Activated B cell treated with CpG ODN at 0.5 μM for 24 hours (primary cell): ENCODE data around the gene TRMT1L. TPM values are rescaled to one million over a fixed set of nuclear protein-coding genes. Genes with fewer than 3 reads are reported as not detected.

Source experiments
- ATAC-seq: fragments of 200-7000 bp; cut with Tn5 transposase; one replicate; pipeline ENCODE4 v1.10.0; 2021; ENCODE audit warnings: low read depth, mild to moderate bottlenecking, moderate library complexity
- CTCF ChIA-PET: fragments of 350-600 bp; sonication (Branson Sonifier 250); formaldehyde crosslinking; loops from one replicate; lab custom pipeline; 2021; ENCODE audit warnings: antibody characterized with exemption; lab: Charles Lee
- POLR2A ChIA-PET: fragments of 350-600 bp; sonication (Branson Sonifier 250); formaldehyde crosslinking; loops from one replicate; lab custom pipeline; 2021; ENCODE audit warnings: antibody characterized with exemption; lab: Charles Lee
- DNase-seq: peaks from one replicate; pipeline ENCODE4 v3.0.0; 2022
- H3K27ac Mint-ChIP-seq: one replicate; pipeline ENCODE4 v1.8.0; 2020; ENCODE audit warnings: mixed read lengths
- H3K27me3 Mint-ChIP-seq: one replicate; pipeline ENCODE4 v1.8.0; 2021; ENCODE audit warnings: mixed read lengths
- H3K36me3 Mint-ChIP-seq: one replicate; pipeline ENCODE4 v1.8.0; 2021; ENCODE audit warnings: low read depth, mixed read lengths
- H3K4me1 Mint-ChIP-seq: one replicate; pipeline ENCODE4 v1.8.0; 2021; ENCODE audit warnings: mixed read lengths
- H3K4me3 Mint-ChIP-seq: one replicate; pipeline ENCODE4 v1.8.0; 2020; ENCODE audit warnings: mild to moderate bottlenecking, mixed read lengths
- H3K9me3 Mint-ChIP-seq: one replicate; pipeline ENCODE4 v1.8.0; 2020; ENCODE audit warnings: mixed read lengths
- CTCF ChIP-seq: fragments of 200-600 bp; IDR thresholded peaks from one replicate; pipeline ENCODE4 v1.8.0; 2022; ENCODE audit warnings: antibody characterized with exemption, mild to moderate bottlenecking
- intact Hi-C: fragments of 100-400 bp; cut with micrococcal nuclease; formaldehyde crosslinking; loops from one replicate; pipeline ENCODE4 v1.15.1; 2024
- total RNA-seq: library from RNA; stranded (reverse); gene quantifications from 2 replicates; pipeline ENCODE4 v1.2.3, GENCODE V29; 2022

TRMT1L gene
- total RNA-seq, 1 donor from 2014 or later = 20.0 TPM

DNA sequence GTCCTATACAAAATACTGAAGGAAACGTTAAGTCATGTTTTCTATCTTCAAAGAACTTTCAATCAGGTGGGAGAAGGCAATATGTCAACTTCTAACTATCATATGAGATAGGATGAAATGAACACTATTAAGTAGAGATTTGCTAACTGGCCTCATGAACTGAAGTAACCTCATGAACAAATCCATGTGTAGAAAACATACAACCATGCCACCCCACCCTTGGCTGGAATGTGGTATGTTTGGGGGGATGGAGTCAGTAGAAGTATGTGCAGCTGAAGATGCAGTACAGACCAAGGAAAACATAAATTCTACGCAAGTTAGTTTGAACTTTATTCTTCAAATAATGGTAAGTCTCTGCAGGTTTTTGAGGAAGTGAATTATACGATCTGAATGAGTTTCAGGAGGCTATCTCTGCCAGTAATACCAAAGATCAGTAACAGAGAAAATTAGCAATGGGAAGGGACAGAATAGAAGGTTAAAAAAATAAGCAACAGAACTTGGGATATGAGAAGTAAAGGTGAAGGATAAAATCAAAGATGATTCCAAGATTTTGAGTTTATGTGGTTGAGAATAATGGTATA lies 4.5 kb downstream of the TRMT1L start:
- Mint-ChIP-seq H3K4me1 (peaks cover 38% of the 10 kb centered on the region), H3K27ac (peak overlapping the region; percentile 27), H3K9me3 (no peaks in the 10 kb centered on the region), H3K27me3 (no peaks in the 10 kb centered on the region), H3K36me3 (peaks cover 51% of the 10 kb centered on the region), H3K4me3 (peak overlapping the region; percentile 13)
- TF ChIP-seq CTCF = no peak
- ChIA-PET CTCF (interaction anchor here (0.8 kb wide), 1 partner anchor 18 kb away, joined by 3 read pairs; no protein-coding TSS in a partner anchor), POLR2A (interaction anchor here (0.5 to 0.7 kb wide), 2 partner anchors 17 to 347 kb away, joined by 3 to 4 read pairs; no protein-coding TSS in a partner anchor)
- intact Hi-C loops = loop anchor here (10.0 kb wide), 1 partner anchor 253 kb away; no protein-coding TSS in a partner anchor
- ATAC-seq (no peak), DNase-seq (no peak)

GRCh38 chr1:185151215-185151614 lies 5.5 kb downstream of the TRMT1L start:
- no peaks in the 10 kb centered on the region for H3K27me3 Mint-ChIP-seq
- ChIA-PET CTCF (no interaction called here), POLR2A (no interaction called here)
- TF ChIP-seq CTCF = no peak
- peaks cover 38% of the 10 kb centered on the region for H3K4me1 Mint-ChIP-seq
- intact Hi-C loops = loop anchor here (10.0 kb wide), 1 partner anchor 254 kb away; no protein-coding TSS in a partner anchor
- H3K27ac Mint-ChIP-seq = no peak overlapping the region
- no peak for DNase-seq
- no peak for ATAC-seq
- peaks cover 48% of the 10 kb centered on the region for H3K36me3 Mint-ChIP-seq
- H3K9me3 Mint-ChIP-seq = no peaks in the 10 kb centered on the region
- H3K4me3 Mint-ChIP-seq = no peak overlapping the region

GRCh38 chr1:185144233-185144632 lies 12.5 kb downstream of the TRMT1L start:
- DNase-seq = no peak
- no peaks in the 10 kb centered on the region for H3K9me3 Mint-ChIP-seq
- no peak for ATAC-seq
- no peak overlapping the region for H3K27ac Mint-ChIP-seq
- no peaks in the 10 kb centered on the region for H3K4me1 Mint-ChIP-seq
- CTCF ChIA-PET = interaction anchor here (1.6 kb wide), 1 partner anchor 26 kb away, joined by 5 read pairs; no protein-coding TSS in a partner anchor
- H3K4me3 Mint-ChIP-seq = no peak overlapping the region
- no peaks in the 10 kb centered on the region for H3K27me3 Mint-ChIP-seq
- POLR2A ChIA-PET = interaction anchor here (1.0 kb wide), 1 partner anchor 12 kb away, joined by 3 read pairs; no protein-coding TSS in a partner anchor
- intact Hi-C loops = no loop called here
- H3K36me3 Mint-ChIP-seq = peaks cover 65% of the 10 kb centered on the region
- no peak for TF ChIP-seq CTCF

DNA sequence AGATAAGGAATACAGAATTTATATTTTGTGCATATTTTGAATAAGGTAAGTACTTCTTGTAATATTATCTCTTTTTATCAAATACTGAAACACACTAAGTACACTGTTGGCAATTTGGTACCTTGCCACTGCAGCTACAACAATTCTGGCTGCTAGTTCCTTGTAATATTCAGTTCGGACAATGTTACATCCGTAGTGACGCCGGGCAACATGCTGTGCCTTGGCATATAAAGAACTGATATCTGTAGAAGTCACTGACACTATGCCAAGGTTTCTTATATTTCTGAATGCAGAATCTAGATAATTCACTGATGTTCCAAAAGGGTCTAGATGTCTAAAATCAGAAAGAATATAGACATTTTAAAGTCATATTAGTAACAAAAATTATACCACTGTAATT lies 17.5 kb downstream of the TRMT1L start:
- TF ChIP-seq CTCF = no peak
- no peak overlapping the region for H3K27ac Mint-ChIP-seq
- ChIA-PET POLR2A (no interaction called here), CTCF (no interaction called here)
- no peaks in the 10 kb centered on the region for H3K27me3 Mint-ChIP-seq
- no peaks in the 10 kb centered on the region for H3K4me1 Mint-ChIP-seq
- no peak for DNase-seq
- H3K4me3 Mint-ChIP-seq = no peak overlapping the region
- no peaks in the 10 kb centered on the region for H3K9me3 Mint-ChIP-seq
- peaks cover 59% of the 10 kb centered on the region for H3K36me3 Mint-ChIP-seq
- intact Hi-C loops = no loop called here
- ATAC-seq = no peak

- H3K27ac Mint-ChIP-seq = no peak overlapping the region
- ChIA-PET CTCF (interaction anchor here (0.6 kb wide), 1 partner anchor 50 kb away, joined by 3 read pairs; no protein-coding TSS in a partner anchor), POLR2A (no interaction called here)
- H3K4me3 Mint-ChIP-seq = no peak overlapping the region
- H3K36me3 Mint-ChIP-seq = peaks cover 66% of the 10 kb centered on the region
- no peaks in the 10 kb centered on the region for H3K27me3 Mint-ChIP-seq
- DNase-seq (no peak), ATAC-seq (no peak)
- peaks cover 3% of the 10 kb centered on the region for H3K9me3 Mint-ChIP-seq
- intact Hi-C loops = no loop called here
- H3K4me1 Mint-ChIP-seq = no peaks in the 10 kb centered on the region
- TF ChIP-seq CTCF = no peak
These were observed 18.7 kb downstream of the TRMT1L start for GRCh38 chr1:185137896-185138545.
